HCT116 (cell line): ENCODE measurements around the gene GPR146. TPM values are rescaled to one million over a fixed set of nuclear protein-coding genes. Genes with fewer than 3 reads are reported as not detected.

Experiments
- ATAC-seq: fragments of 200-7000 bp; cut with Tn5 transposase; 2 replicates; pipeline ENCODE4 v1.9.1; 2020; ENCODE audit warnings: mild to moderate bottlenecking, moderate library complexity
- BruUV-seq: library from RNA; stranded (reverse); fragments of 400-500 nt; replicated peaks from 2 replicates; lab custom pipeline; 2021; lab: Mats Ljungman, UMichigan
- CTCF ChIA-PET: fragments of 300-600 bp; sonication (Branson Sonifier 250); formaldehyde crosslinking; loops from one replicate; lab custom pipeline; 2021; ENCODE audit warnings: antibody characterized with exemption; lab: Charles Lee
- POLR2A ChIA-PET: fragments of 300-600, 350-600 bp; sonication (Branson Sonifier 250); formaldehyde crosslinking; loops from one replicate; lab custom pipeline; 2021; ENCODE audit warnings: antibody characterized with exemption; lab: Charles Lee
- RAD21 ChIA-PET, 2 experiments: fragments of 300-600 bp; sonication (Branson Sonifier 250); formaldehyde crosslinking; loops; one replicate each; lab custom pipeline; 2023; ENCODE audit warnings: low total read pairs in 2 of 2; ENCODE audit not compliant: uncharacterized antibody in 2 of 2, unreplicated experiment in 2 of 2, low non-redundant PET in 1 of 2; lab: Charles Lee
- DNase-seq: peaks from one replicate; pipeline ENCODE4 v3.0.0-alpha.2; 2010; ENCODE audit warnings: low read depth, low spot score
- H2AFZ ChIP-seq: fragments of 200-600 bp; shearing (Covaris generic), sonication (generic); 2 replicates; pipeline ENCODE4 v1.6.1; 2017; ENCODE audit warnings: low read depth, mixed run types, mixed read lengths, antibody characterized with exemption, low read length; ENCODE audit not compliant: poor library complexity, severe bottlenecking
- H3K27ac ChIP-seq: 2 replicates; pipeline ENCODE4 v1.5.1; 2012; ENCODE audit warnings: low read depth, low read length
- H3K27me3 ChIP-seq: fragments of 200-600 bp; sonication (generic); 2 replicates; pipeline ENCODE4 v1.6.1; 2016; ENCODE audit warnings: mixed run types, low read length, mixed read lengths; ENCODE audit not compliant: insufficient read depth
- H3K36me3 ChIP-seq, 2 experiments: fragments of 200-500 bp in 1 of 2; fragments of 200-600 bp in 1 of 2; sonication (Bioruptor generic) in 1 of 2; sonication (generic) in 1 of 2; 2 replicates each; pipeline versions ENCODE4 v1.5.1 to v1.6.1; 2014 to 2016; ENCODE audit warnings: low read length in 2 of 2, inconsistent platforms in 1 of 2, mixed read lengths in 1 of 2, mixed run types in 1 of 2; ENCODE audit not compliant: insufficient read depth in 2 of 2, control insufficient read depth in 1 of 2
- H3K4me1 ChIP-seq, 2 experiments: fragments of 200-600 bp in 1 of 2; sonication (generic) in 1 of 2; 2 replicates each; pipeline versions ENCODE4 v1.5.1 to v1.6.1; 2012 to 2017; ENCODE audit warnings: low read length in 2 of 2, inconsistent platforms in 1 of 2, mild to moderate bottlenecking in 1 of 2, mixed read lengths in 1 of 2, mixed run types in 1 of 2, moderate library complexity in 1 of 2; ENCODE audit not compliant: insufficient read depth in 2 of 2, control insufficient read depth in 1 of 2
- H3K4me2 ChIP-seq: fragments of 200-600 bp; sonication (generic); 2 replicates; pipeline ENCODE4 v1.6.1; 2017; ENCODE audit warnings: mixed run types, low read length, mixed read lengths
- H3K4me3 ChIP-seq, 2 experiments: fragments of 200-600 bp in 1 of 2; sonication (generic) in 1 of 2; replicated peaks in 1 of 2; 2 replicates each; pipeline ENCODE4 v1.5.1; 2011 to 2016; ENCODE audit warnings: low read length in 2 of 2, control low read depth in 1 of 2, low read depth in 1 of 2, mild to moderate bottlenecking in 1 of 2, mixed read lengths in 1 of 2, mixed run types in 1 of 2
- H3K79me2 ChIP-seq: fragments of 200-600 bp; sonication (generic); 2 replicates; pipeline ENCODE4 v1.6.1; 2017; ENCODE audit warnings: mild to moderate bottlenecking, mixed run types, low read length, moderate library complexity, mixed read lengths; ENCODE audit not compliant: insufficient read depth
- H3K9ac ChIP-seq: fragments of 200-600 bp; sonication (generic); 2 replicates; pipeline ENCODE4 v1.6.1; 2016; ENCODE audit warnings: low read length, mixed read lengths
- H3K9me2 ChIP-seq: fragments of 200-600 bp; sonication (generic), shearing (Covaris generic); 2 replicates; pipeline ENCODE4 v1.6.1; 2017; ENCODE audit warnings: mixed run types, mild to moderate bottlenecking, moderate library complexity; ENCODE audit not compliant: insufficient read depth
- H3K9me3 ChIP-seq, 2 experiments: fragments of 200-500 bp in 1 of 2; fragments of 200-600 bp in 1 of 2; sonication (Bioruptor generic) in 1 of 2; sonication (generic) in 1 of 2; 2 replicates each; pipeline ENCODE4 v1.6.1; 2014 to 2017; ENCODE audit warnings: low read length in 2 of 2, mixed read lengths in 2 of 2, inconsistent platforms in 1 of 2, low read depth in 1 of 2, mild to moderate bottlenecking in 1 of 2, mixed run types in 1 of 2, moderate library complexity in 1 of 2; ENCODE audit not compliant: control insufficient read depth in 1 of 2, insufficient read depth in 1 of 2
- H4K20me1 ChIP-seq: fragments of 200-600 bp; sonication (generic), shearing (Covaris generic); 2 replicates; pipeline ENCODE4 v1.6.1; 2017; ENCODE audit warnings: mixed run types, mild to moderate bottlenecking, moderate library complexity; ENCODE audit not compliant: insufficient read depth
- CBX3 ChIP-seq: IDR thresholded peaks from 2 replicates; pipeline ENCODE4 v1.6.1; 2012; ENCODE audit warnings: low read depth
- CEBPB ChIP-seq: IDR thresholded peaks from 2 replicates; pipeline ENCODE4 v1.6.1; 2012; ENCODE audit warnings: low read depth
- EZH2 ChIP-seq: fragments of 200-600 bp; sonication (generic); IDR thresholded peaks from 2 replicates; pipeline ENCODE4 v1.6.1; 2017; ENCODE audit warnings: antibody characterized with exemption, mixed run types
- EZH2phosphoT487 ChIP-seq: fragments of 200-600 bp; IDR thresholded peaks from 2 replicates; pipeline ENCODE4 v1.6.1; 2018; ENCODE audit warnings: antibody characterized with exemption, borderline replicate concordance
- FOSL1 ChIP-seq: IDR thresholded peaks from 2 replicates; pipeline ENCODE4 v1.6.1; 2012; ENCODE audit warnings: low read depth
- POLR2A ChIP-seq: IDR thresholded peaks from 2 replicates; pipeline ENCODE4 v1.7.0; 2011; ENCODE audit warnings: borderline replicate concordance; ENCODE audit not compliant: insufficient read depth, insufficient read length; ENCODE audit errors: extremely low read depth
- POLR2AphosphoS5 ChIP-seq: IDR thresholded peaks from 2 replicates; pipeline ENCODE4 v1.6.1; 2011; ENCODE audit warnings: mild to moderate bottlenecking, low read depth, low read length, moderate library complexity
- SIN3A ChIP-seq: IDR thresholded peaks from 2 replicates; pipeline ENCODE4 v1.6.1; 2012; ENCODE audit warnings: low read depth
- ZFX ChIP-seq: fragments of 450-650 bp; IDR thresholded peaks from 2 replicates; pipeline ENCODE4 v1.6.1; 2017
- ZNF274 ChIP-seq: fragments of 200-500 bp; sonication (Bioruptor generic); IDR thresholded peaks from 2 replicates; pipeline ENCODE4 v1.6.1; 2014; ENCODE audit warnings: mild to moderate bottlenecking, low read depth, low read length, inconsistent platforms
- intact Hi-C: fragments of 100-400 bp; cut with micrococcal nuclease; formaldehyde crosslinking; loops from 2 replicates; pipeline ENCODE4 v1.10.0; 2022
- total RNA-seq: library from RNA; stranded (reverse); gene quantifications from one replicate; pipeline ENCODE4 v1.2.1, GENCODE V29; 2021; ENCODE audit not compliant: unreplicated experiment
- TF ChIP-seq, protein P1 (sequence below), 3 experiments: fragments of 200-600 bp in 1 of 3; sonication (generic) in 1 of 3; IDR thresholded peaks in 2 of 3; conservative IDR thresholded peaks in 1 of 3; 2 replicates each; pipeline ENCODE4 v1.5.1; 2012 to 2017; ENCODE audit warnings: low read depth in 2 of 3, low read length in 2 of 3, antibody characterized with exemption in 1 of 3, borderline replicate concordance in 1 of 3, control low read depth in 1 of 3, mild to moderate bottlenecking in 1 of 3, mixed read lengths in 1 of 3, mixed run types in 1 of 3, moderate library complexity in 1 of 3; ENCODE audit not compliant: insufficient read depth in 1 of 3
- TF ChIP-seq, protein P2 (sequence below): IDR thresholded peaks from 2 replicates; pipeline ENCODE4 v1.6.1; 2011; ENCODE audit warnings: mild to moderate bottlenecking, low read length, moderate library complexity; ENCODE audit not compliant: insufficient replicate concordance; ENCODE audit errors: extremely low read depth

Gene GPR146
- total RNA-seq, 1 experiment from 2014 or later = 2.4 TPM

GRCh38 chr7:1068013-1068412 lies 23.7 kb downstream of the GPR146 start:
- Histone ChIP-seq H3K4me1 (0 out of 4 replicates have a peak, but pooled peaks cover 0 to 2% of the 10 kb centered on the region in 2 experiments), H3K9me3 (peaks cover 0 to 4% of the 10 kb centered on the region in 2 experiments; a peak in 1 of 4 replicates), H2AFZ (no peak overlapping the region), H3K79me2 (no peaks in the 10 kb centered on the region), H4K20me1 (no peaks in the 10 kb centered on the region), H3K4me3 (no peak overlapping the region), H3K4me2 (no peak overlapping the region), H3K27ac (no peak overlapping the region), H3K36me3 (no peaks in the 10 kb centered on the region), H3K9me2 (no peaks in the 10 kb centered on the region), H3K27me3 (no peaks in the 10 kb centered on the region), H3K9ac (no peak overlapping the region)
- ATAC-seq = no peak
- no peak for DNase-seq
- CTCF ChIA-PET = interaction anchor here (1.1 kb wide), 1 partner anchor 75 kb away, joined by 5 read pairs; no protein-coding TSS in a partner anchor
- no TSS peak for BruUV-seq
- TF ChIP-seq POLR2AphosphoS5 (no peak), SIN3A (no peak), CBX3 (no peak), ZFX (no peak), POLR2A (no peak), EZH2 (no peak), ZNF274 (no peak), EZH2phosphoT487 (no peak), FOSL1 (no peak), CEBPB (no peak)
- TF ChIP-seq, protein P1, sequence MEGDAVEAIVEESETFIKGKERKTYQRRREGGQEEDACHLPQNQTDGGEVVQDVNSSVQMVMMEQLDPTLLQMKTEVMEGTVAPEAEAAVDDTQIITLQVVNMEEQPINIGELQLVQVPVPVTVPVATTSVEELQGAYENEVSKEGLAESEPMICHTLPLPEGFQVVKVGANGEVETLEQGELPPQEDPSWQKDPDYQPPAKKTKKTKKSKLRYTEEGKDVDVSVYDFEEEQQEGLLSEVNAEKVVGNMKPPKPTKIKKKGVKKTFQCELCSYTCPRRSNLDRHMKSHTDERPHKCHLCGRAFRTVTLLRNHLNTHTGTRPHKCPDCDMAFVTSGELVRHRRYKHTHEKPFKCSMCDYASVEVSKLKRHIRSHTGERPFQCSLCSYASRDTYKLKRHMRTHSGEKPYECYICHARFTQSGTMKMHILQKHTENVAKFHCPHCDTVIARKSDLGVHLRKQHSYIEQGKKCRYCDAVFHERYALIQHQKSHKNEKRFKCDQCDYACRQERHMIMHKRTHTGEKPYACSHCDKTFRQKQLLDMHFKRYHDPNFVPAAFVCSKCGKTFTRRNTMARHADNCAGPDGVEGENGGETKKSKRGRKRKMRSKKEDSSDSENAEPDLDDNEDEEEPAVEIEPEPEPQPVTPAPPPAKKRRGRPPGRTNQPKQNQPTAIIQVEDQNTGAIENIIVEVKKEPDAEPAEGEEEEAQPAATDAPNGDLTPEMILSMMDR (IDR thresholded peaks at IDR 0.05 in 2 of 3, conservative IDR thresholded peaks at IDR 0.05 in 1 of 3; ENCODE audit: borderline replicate concordance in 1 of 3, insufficient read depth in 1 of 3, low read depth in 2 of 3, low read length in 2 of 3) = no peak
- TF ChIP-seq, protein P2, sequence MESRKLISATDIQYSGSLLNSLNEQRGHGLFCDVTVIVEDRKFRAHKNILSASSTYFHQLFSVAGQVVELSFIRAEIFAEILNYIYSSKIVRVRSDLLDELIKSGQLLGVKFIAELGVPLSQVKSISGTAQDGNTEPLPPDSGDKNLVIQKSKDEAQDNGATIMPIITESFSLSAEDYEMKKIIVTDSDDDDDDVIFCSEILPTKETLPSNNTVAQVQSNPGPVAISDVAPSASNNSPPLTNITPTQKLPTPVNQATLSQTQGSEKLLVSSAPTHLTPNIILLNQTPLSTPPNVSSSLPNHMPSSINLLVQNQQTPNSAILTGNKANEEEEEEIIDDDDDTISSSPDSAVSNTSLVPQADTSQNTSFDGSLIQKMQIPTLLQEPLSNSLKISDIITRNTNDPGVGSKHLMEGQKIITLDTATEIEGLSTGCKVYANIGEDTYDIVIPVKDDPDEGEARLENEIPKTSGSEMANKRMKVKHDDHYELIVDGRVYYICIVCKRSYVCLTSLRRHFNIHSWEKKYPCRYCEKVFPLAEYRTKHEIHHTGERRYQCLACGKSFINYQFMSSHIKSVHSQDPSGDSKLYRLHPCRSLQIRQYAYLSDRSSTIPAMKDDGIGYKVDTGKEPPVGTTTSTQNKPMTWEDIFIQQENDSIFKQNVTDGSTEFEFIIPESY = no peak
- POLR2A ChIA-PET = no interaction called here
- RAD21 ChIA-PET = no interaction called here
- intact Hi-C loops = loop anchor here (10.0 kb wide), 1 partner anchor 163 kb away; no protein-coding TSS in a partner anchor
